GM23338 (cell line): ENCODE measurements around the gene HSPG2. TPM values are rescaled to one million over a fixed set of nuclear protein-coding genes. Genes with fewer than 3 reads are reported as not detected.

Experiments used
- ATAC-seq: fragments of 200-7000 bp; cut with Tn5 transposase; 3 replicates; pipeline ENCODE4 v1.9.1; 2020
- DNase-seq: peaks from one replicate; pipeline ENCODE4 v3.0.0-alpha.2; 2015; ENCODE audit warnings: low spot score
- H2AFZ ChIP-seq: fragments of 200-600 bp; sonication (generic); 2 replicates; pipeline ENCODE4 v1.8.0; 2016; ENCODE audit warnings: antibody characterized with exemption, mild to moderate bottlenecking, moderate library complexity
- H3F3A ChIP-seq: fragments of 200-600 bp; sonication (generic); replicated peaks from 2 replicates; pipeline ENCODE4 v1.8.0; 2017; ENCODE audit warnings: antibody characterized with exemption, mixed run types, low read depth
- H3K27ac ChIP-seq: fragments of 200-600 bp; sonication (generic); 2 replicates; pipeline ENCODE4 v1.6.1; 2016; ENCODE audit warnings: low read depth
- H3K27me3 ChIP-seq: fragments of 200-600 bp; sonication (generic); 2 replicates; pipeline ENCODE4 v1.8.0; 2016; ENCODE audit warnings: mild to moderate bottlenecking, mixed run types, moderate library complexity; ENCODE audit not compliant: insufficient read depth
- H3K36me3 ChIP-seq: fragments of 200-600 bp; sonication (generic); 2 replicates; pipeline ENCODE4 v1.8.0; 2016; ENCODE audit warnings: mild to moderate bottlenecking; ENCODE audit not compliant: insufficient read depth
- H3K4me1 ChIP-seq: fragments of 200-600 bp; sonication (generic); 2 replicates; pipeline ENCODE4 v1.8.0; 2016; ENCODE audit warnings: mild to moderate bottlenecking, moderate library complexity; ENCODE audit not compliant: insufficient read depth
- H3K4me2 ChIP-seq: fragments of 200-600 bp; sonication (generic); 2 replicates; pipeline ENCODE4 v1.7.1; 2017; ENCODE audit warnings: mixed run types
- H3K4me3 ChIP-seq: fragments of 200-600 bp; sonication (generic); 2 replicates; pipeline ENCODE4 v1.6.1; 2016; ENCODE audit warnings: mixed run types
- H3K79me2 ChIP-seq: fragments of 200-600 bp; sonication (generic); replicated peaks from 2 replicates; pipeline ENCODE4 v1.8.0; 2017; ENCODE audit warnings: mild to moderate bottlenecking; ENCODE audit not compliant: insufficient read depth
- H3K9me2 ChIP-seq: fragments of 200-600 bp; sonication (generic); 2 replicates; pipeline ENCODE4 v1.8.0; 2017; ENCODE audit not compliant: insufficient read depth
- H4K20me1 ChIP-seq: fragments of 200-600 bp; sonication (generic); replicated peaks from 2 replicates; pipeline ENCODE4 v1.8.0; 2017; ENCODE audit warnings: mild to moderate bottlenecking; ENCODE audit not compliant: insufficient read depth
- H3K27ac Mint-ChIP-seq: 2 replicates; pipeline ENCODE4 v1.8.0; 2020; ENCODE audit warnings: inconsistent platforms, mild to moderate bottlenecking, moderate library complexity, mixed read lengths
- H3K27me3 Mint-ChIP-seq: 3 replicates; pipeline ENCODE4 v1.8.0; 2022; ENCODE audit warnings: low read depth, mild to moderate bottlenecking, moderate library complexity, mixed read lengths, inconsistent platforms; ENCODE audit not compliant: insufficient read depth, poor library complexity
- H3K36me3 Mint-ChIP-seq: 3 replicates; pipeline ENCODE4 v1.8.0; 2021; ENCODE audit warnings: low read depth, mild to moderate bottlenecking, inconsistent platforms, moderate library complexity, mixed read lengths
- H3K4me1 Mint-ChIP-seq: 3 replicates; pipeline ENCODE4 v1.8.0; 2020; ENCODE audit warnings: mild to moderate bottlenecking, inconsistent platforms, mixed read lengths
- H3K4me3 Mint-ChIP-seq: 3 replicates; pipeline ENCODE4 v1.8.0; 2021; ENCODE audit warnings: moderate library complexity, mild to moderate bottlenecking, inconsistent platforms, mixed read lengths
- H3K9me3 Mint-ChIP-seq: 3 replicates; pipeline ENCODE4 v1.8.0; 2020; ENCODE audit warnings: moderate library complexity, mild to moderate bottlenecking, inconsistent platforms, mixed read lengths
- EZH2 ChIP-seq: fragments of 200-600 bp; sonication (generic); IDR thresholded peaks from one replicate; pipeline ENCODE4 v1.8.0; 2017; ENCODE audit warnings: antibody characterized with exemption, mild to moderate bottlenecking, low read depth; ENCODE audit not compliant: unreplicated experiment
- EZH2phosphoT487 ChIP-seq: fragments of 200-600 bp; sonication (generic); IDR thresholded peaks from one replicate; pipeline ENCODE4 v1.8.1; 2018; ENCODE audit warnings: antibody characterized with exemption; ENCODE audit not compliant: unreplicated experiment
- NANOG ChIP-seq: IDR thresholded peaks from 2 replicates; pipeline ENCODE4 v1.6.1; 2016; ENCODE audit warnings: antibody characterized with exemption, borderline replicate concordance
- POLR2AphosphoS5 ChIP-seq: IDR thresholded peaks from 2 replicates; pipeline ENCODE4 v1.6.1; 2016; ENCODE audit warnings: antibody characterized with exemption, low read depth
- STAT1 ChIP-seq: IDR thresholded peaks from one replicate; pipeline ENCODE4 v1.6.1; 2016; ENCODE audit warnings: antibody characterized with exemption; ENCODE audit not compliant: unreplicated experiment
- ZNF114 ChIP-seq: fragments of 250-450 bp; sonication (Bioruptor Pico); IDR thresholded peaks from 2 replicates; pipeline ENCODE4 v1.5.0; 2020; ENCODE audit warnings: mild to moderate bottlenecking, moderate library complexity
- polyA plus RNA-seq: library from polyadenylated mRNA; unstranded; fragments of >200 nt; fragmentation: Nextera tagmentation; extraction: Ambion mirVana; gene quantifications from 2 replicates; pipeline ENCODE4 v1.2.1, GENCODE V29; 2016
- total RNA-seq: library from RNA; depleted of rRNA; stranded (reverse); fragments of >200 nt; shearing (Covaris generic); gene quantifications from 2 replicates; pipeline ENCODE4 v1.2.3, GENCODE V29; 2014
- TF ChIP-seq, protein P1 (sequence below): fragments of 250-450 bp; sonication (Bioruptor Pico); IDR thresholded peaks from 2 replicates; pipeline ENCODE4 v1.5.0; 2020; ENCODE audit warnings: mild to moderate bottlenecking, moderate library complexity
- TF ChIP-seq, protein P2 (sequence below), 2 experiments: fragments of 200-600 bp in 1 of 2; sonication (generic) in 1 of 2; conservative IDR thresholded peaks; 2 replicates each; pipeline versions ENCODE4 v1.5.1 to v1.6.1; 2016 to 2017; ENCODE audit warnings: antibody characterized with exemption in 2 of 2, low read depth in 2 of 2, mild to moderate bottlenecking in 2 of 2, moderate library complexity in 1 of 2
- TF ChIP-seq, protein P3 (sequence below): IDR thresholded peaks from one replicate; pipeline ENCODE4 v1.6.1; 2018; ENCODE audit warnings: antibody characterized with exemption; ENCODE audit not compliant: unreplicated experiment

HSPG2 gene
- total and polyA plus RNA-seq, 2 experiments from 2014 or later = 14.9 to 70.8 TPM

DNA sequence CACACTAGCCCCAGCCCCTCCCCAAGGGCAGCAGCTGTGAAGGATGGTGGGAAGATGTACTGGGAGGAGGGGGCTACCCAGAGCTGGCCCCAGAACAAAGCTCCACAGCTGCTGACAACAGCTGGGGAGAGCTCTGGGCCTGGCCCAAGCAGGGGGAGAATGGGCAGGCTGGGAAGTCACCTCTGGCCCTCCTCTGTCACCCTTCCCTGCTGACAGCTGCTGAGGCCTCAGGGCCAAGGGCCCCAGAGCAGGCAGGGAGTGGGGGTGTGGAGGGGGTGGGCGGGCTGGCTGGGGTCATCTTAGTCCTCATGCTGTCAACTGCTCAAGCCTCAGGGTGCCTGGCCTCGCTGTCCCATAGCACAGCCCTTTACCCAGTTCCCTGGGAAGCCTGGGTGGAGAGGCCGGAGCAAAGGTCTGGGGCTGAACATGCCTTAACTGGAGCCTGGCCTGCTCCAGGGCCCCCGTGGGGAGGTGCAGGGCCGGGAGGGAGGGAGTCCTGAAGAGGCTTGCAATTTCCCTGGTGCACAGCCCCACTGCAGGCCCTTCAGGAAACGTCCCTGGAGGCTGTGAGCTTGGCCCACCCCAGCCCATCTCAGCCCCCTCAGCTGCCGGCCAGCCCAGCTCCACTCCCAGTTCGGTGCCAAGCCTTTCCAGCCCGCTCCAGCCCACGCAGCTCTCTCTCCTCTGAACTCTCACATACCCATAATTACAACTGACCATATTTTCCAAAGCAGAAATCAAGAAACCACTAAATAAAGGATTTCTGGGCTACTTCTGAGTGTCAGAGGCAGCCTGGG lies 25.7 kb downstream of the HSPG2 start:
- peak overlapping the region; percentile 93; the same call in 1 of the 2 replicates for H3K27ac ChIP-seq
- peaks cover 38% of the 10 kb centered on the region for H3K4me1 ChIP-seq
- Mint-ChIP-seq H3K4me1 (peaks cover 55% of the 10 kb centered on the region), H3K9me3 (no peaks in the 10 kb centered on the region), H3K27me3 (peaks cover 2% of the 10 kb centered on the region), H3K27ac (peak overlapping the region; percentile 54; the same call in 1 of the 2 replicates), H3K4me3 (no peak overlapping the region), H3K36me3 (no peaks in the 10 kb centered on the region; the same call in 2 of the 3 replicates)
- 0 out of 2 replicates have a peak, but pooled peaks cover 2% of the 10 kb centered on the region for H3F3A ChIP-seq
- ATAC-seq (peak; percentile 20), DNase-seq (no peak)
- no peak overlapping the region for H2AFZ ChIP-seq
- no peak overlapping the region for H3K4me3 ChIP-seq
- no peaks in the 10 kb centered on the region for H3K9me2 ChIP-seq
- TF ChIP-seq EZH2 (no peak), POLR2AphosphoS5 (no peak), EZH2phosphoT487 (no peak), NANOG (no peak), STAT1 (no peak), ZNF114 (CRISPR knock-in tag) (no peak)
- TF ChIP-seq, protein P1, sequence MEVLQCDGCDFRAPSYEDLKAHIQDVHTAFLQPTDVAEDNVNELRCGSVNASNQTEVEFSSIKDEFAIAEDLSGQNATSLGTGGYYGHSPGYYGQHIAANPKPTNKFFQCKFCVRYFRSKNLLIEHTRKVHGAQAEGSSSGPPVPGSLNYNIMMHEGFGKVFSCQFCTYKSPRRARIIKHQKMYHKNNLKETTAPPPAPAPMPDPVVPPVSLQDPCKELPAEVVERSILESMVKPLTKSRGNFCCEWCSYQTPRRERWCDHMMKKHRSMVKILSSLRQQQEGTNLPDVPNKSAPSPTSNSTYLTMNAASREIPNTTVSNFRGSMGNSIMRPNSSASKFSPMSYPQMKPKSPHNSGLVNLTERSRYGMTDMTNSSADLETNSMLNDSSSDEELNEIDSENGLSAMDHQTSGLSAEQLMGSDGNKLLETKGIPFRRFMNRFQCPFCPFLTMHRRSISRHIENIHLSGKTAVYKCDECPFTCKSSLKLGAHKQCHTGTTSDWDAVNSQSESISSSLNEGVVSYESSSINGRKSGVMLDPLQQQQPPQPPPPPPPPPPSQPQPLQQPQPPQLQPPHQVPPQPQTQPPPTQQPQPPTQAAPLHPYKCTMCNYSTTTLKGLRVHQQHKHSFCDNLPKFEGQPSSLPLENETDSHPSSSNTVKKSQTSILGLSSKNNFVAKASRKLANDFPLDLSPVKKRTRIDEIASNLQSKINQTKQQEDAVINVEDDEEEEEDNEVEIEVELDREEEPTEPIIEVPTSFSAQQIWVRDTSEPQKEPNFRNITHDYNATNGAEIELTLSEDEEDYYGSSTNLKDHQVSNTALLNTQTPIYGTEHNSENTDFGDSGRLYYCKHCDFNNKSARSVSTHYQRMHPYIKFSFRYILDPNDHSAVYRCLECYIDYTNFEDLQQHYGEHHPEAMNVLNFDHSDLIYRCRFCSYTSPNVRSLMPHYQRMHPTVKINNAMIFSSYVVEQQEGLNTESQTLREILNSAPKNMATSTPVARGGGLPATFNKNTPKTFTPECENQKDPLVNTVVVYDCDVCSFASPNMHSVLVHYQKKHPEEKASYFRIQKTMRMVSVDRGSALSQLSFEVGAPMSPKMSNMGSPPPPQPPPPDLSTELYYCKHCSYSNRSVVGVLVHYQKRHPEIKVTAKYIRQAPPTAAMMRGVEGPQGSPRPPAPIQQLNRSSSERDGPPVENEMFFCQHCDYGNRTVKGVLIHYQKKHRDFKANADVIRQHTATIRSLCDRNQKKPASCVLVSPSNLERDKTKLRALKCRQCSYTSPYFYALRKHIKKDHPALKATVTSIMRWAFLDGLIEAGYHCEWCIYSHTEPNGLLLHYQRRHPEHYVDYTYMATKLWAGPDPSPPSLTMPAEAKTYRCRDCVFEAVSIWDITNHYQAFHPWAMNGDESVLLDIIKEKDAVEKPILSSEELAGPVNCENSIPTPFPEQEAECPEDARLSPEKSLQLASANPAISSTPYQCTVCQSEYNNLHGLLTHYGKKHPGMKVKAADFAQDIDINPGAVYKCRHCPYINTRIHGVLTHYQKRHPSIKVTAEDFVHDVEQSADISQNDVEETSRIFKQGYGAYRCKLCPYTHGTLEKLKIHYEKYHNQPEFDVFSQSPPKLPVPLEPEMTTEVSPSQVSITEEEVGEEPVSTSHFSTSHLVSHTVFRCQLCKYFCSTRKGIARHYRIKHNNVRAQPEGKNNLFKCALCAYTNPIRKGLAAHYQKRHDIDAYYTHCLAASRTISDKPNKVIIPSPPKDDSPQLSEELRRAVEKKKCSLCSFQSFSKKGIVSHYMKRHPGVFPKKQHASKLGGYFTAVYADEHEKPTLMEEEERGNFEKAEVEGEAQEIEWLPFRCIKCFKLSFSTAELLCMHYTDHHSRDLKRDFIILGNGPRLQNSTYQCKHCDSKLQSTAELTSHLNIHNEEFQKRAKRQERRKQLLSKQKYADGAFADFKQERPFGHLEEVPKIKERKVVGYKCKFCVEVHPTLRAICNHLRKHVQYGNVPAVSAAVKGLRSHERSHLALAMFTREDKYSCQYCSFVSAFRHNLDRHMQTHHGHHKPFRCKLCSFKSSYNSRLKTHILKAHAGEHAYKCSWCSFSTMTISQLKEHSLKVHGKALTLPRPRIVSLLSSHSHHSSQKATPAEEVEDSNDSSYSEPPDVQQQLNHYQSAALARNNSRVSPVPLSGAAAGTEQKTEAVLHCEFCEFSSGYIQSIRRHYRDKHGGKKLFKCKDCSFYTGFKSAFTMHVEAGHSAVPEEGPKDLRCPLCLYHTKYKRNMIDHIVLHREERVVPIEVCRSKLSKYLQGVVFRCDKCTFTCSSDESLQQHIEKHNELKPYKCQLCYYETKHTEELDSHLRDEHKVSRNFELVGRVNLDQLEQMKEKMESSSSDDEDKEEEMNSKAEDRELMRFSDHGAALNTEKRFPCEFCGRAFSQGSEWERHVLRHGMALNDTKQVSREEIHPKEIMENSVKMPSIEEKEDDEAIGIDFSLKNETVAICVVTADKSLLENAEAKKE (CRISPR knock-in tag) = no peak
- TF ChIP-seq, protein P2, sequence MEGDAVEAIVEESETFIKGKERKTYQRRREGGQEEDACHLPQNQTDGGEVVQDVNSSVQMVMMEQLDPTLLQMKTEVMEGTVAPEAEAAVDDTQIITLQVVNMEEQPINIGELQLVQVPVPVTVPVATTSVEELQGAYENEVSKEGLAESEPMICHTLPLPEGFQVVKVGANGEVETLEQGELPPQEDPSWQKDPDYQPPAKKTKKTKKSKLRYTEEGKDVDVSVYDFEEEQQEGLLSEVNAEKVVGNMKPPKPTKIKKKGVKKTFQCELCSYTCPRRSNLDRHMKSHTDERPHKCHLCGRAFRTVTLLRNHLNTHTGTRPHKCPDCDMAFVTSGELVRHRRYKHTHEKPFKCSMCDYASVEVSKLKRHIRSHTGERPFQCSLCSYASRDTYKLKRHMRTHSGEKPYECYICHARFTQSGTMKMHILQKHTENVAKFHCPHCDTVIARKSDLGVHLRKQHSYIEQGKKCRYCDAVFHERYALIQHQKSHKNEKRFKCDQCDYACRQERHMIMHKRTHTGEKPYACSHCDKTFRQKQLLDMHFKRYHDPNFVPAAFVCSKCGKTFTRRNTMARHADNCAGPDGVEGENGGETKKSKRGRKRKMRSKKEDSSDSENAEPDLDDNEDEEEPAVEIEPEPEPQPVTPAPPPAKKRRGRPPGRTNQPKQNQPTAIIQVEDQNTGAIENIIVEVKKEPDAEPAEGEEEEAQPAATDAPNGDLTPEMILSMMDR (conservative IDR thresholded peaks at IDR 0.05; ENCODE audit: low read depth in 2 of 2) = no peak
- TF ChIP-seq, protein P3, sequence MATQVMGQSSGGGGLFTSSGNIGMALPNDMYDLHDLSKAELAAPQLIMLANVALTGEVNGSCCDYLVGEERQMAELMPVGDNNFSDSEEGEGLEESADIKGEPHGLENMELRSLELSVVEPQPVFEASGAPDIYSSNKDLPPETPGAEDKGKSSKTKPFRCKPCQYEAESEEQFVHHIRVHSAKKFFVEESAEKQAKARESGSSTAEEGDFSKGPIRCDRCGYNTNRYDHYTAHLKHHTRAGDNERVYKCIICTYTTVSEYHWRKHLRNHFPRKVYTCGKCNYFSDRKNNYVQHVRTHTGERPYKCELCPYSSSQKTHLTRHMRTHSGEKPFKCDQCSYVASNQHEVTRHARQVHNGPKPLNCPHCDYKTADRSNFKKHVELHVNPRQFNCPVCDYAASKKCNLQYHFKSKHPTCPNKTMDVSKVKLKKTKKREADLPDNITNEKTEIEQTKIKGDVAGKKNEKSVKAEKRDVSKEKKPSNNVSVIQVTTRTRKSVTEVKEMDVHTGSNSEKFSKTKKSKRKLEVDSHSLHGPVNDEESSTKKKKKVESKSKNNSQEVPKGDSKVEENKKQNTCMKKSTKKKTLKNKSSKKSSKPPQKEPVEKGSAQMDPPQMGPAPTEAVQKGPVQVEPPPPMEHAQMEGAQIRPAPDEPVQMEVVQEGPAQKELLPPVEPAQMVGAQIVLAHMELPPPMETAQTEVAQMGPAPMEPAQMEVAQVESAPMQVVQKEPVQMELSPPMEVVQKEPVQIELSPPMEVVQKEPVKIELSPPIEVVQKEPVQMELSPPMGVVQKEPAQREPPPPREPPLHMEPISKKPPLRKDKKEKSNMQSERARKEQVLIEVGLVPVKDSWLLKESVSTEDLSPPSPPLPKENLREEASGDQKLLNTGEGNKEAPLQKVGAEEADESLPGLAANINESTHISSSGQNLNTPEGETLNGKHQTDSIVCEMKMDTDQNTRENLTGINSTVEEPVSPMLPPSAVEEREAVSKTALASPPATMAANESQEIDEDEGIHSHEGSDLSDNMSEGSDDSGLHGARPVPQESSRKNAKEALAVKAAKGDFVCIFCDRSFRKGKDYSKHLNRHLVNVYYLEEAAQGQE = no peak
- H3K27me3 ChIP-seq = no peaks in the 10 kb centered on the region
- H3K36me3 ChIP-seq = no peaks in the 10 kb centered on the region
- H3K79me2 ChIP-seq = 0 out of 2 replicates have a peak, but pooled peaks cover 10% of the 10 kb centered on the region
- peaks cover 8% of the 10 kb centered on the region; the same call in 1 of the 2 replicates for H4K20me1 ChIP-seq
- 0 out of 2 replicates have a peak overlapping the region, but pooled peaks have one; percentile 57 for H3K4me2 ChIP-seq
